OCI-LY3 (cell line): Measurements from ENCODE around the gene TRIO.
"Not testable (repeated sequence)": the region's sequence is repeated elsewhere in the genome, so short reads cannot be mapped to it uniquely, and the experiment has no call there.

ENCODE experiments used
- H2AFZ ChIP-seq: fragments of 200-600, 300-600 bp; shearing (Covaris generic); 2 replicates; pipeline ENCODE4 v1.6.0; 2014; ENCODE audit warnings: antibody characterized with exemption, low read depth, low read length
- H3K27ac ChIP-seq: fragments of 200-600, 300-600 bp; sonication (generic); 2 replicates; pipeline ENCODE4 v1.5.1; 2014; ENCODE audit warnings: mild to moderate bottlenecking, low read length, moderate library complexity, mixed read lengths
- H3K27me3 ChIP-seq: fragments of 200-600, 300-600 bp; sonication (generic); 2 replicates; pipeline ENCODE4 v1.6.1; 2014; ENCODE audit warnings: low read depth, low read length, mixed read lengths
- H3K36me3 ChIP-seq: fragments of 200-600, 300-600 bp; sonication (generic); replicated peaks from 2 replicates; pipeline ENCODE3; 2014; ENCODE audit warnings: low read depth, low read length, mixed read lengths
- H3K4me1 ChIP-seq: fragments of 300-600, 200-600 bp; sonication (generic); 2 replicates; pipeline ENCODE4 v1.6.1; 2014; ENCODE audit warnings: low read length, mixed read lengths
- H3K4me2 ChIP-seq: fragments of 200-600, 300-600 bp; sonication (generic); 2 replicates; pipeline ENCODE4 v1.6.1; 2014; ENCODE audit warnings: low read length, mixed read lengths
- H3K4me3 ChIP-seq: fragments of 300-600, 200-600 bp; sonication (generic); 2 replicates; pipeline ENCODE4 v1.5.1; 2014; ENCODE audit warnings: antibody characterized with exemption, mild to moderate bottlenecking, low read length, moderate library complexity
- H3K79me2 ChIP-seq: fragments of 300-600, 200-600 bp; shearing (Covaris generic); 2 replicates; pipeline ENCODE4 v1.6.1; 2014; ENCODE audit warnings: mild to moderate bottlenecking, low read length, mixed read lengths
- H3K9ac ChIP-seq: fragments of 300-600, 200-600 bp; shearing (Covaris generic); 2 replicates; pipeline ENCODE4 v1.6.0; 2014; ENCODE audit warnings: mild to moderate bottlenecking, low read length, moderate library complexity
- H3K9me3 ChIP-seq: fragments of 200-600, 300-600 bp; shearing (Covaris generic); 2 replicates; pipeline ENCODE4 v1.6.1; 2014; ENCODE audit warnings: low read length, mixed read lengths; ENCODE audit not compliant: insufficient read depth
- H4K20me1 ChIP-seq: fragments of 200-600, 300-600 bp; sonication (generic); 2 replicates; pipeline ENCODE4 v1.6.1; 2016; ENCODE audit warnings: low read length, mixed read lengths; ENCODE audit not compliant: insufficient read depth
- CTCF ChIP-seq: fragments of 200-600, 300-600 bp; sonication (generic); IDR thresholded peaks from 2 replicates; pipeline ENCODE4 v1.5.1; 2014; ENCODE audit warnings: antibody characterized with exemption, low read length, low read depth
- EZH2phosphoT487 ChIP-seq: fragments of 200-600 bp; shearing (Covaris generic); IDR thresholded peaks from 2 replicates; pipeline ENCODE4 v1.6.1; 2018; ENCODE audit warnings: antibody characterized with exemption, mixed run types, low read depth

Gene TRIO

GRCh38 chr5:14206028-14206725, 63.0 kb downstream of the TRIO start:
- TF ChIP-seq CTCF, result no peak
- no peak for TF ChIP-seq EZH2phosphoT487
- no peaks in the 10 kb centered on the region for H3K79me2 ChIP-seq
- H3K27me3 ChIP-seq, result no peaks in the 10 kb centered on the region
- no peak overlapping the region for H3K9ac ChIP-seq
- peaks cover 11% of the 10 kb centered on the region for H3K4me1 ChIP-seq
- H3K27ac ChIP-seq, result no peak overlapping the region
- no peak overlapping the region for H2AFZ ChIP-seq
- no peaks in the 10 kb centered on the region for H4K20me1 ChIP-seq
- no peak overlapping the region for H3K4me2 ChIP-seq
- H3K4me3 ChIP-seq, result no peak overlapping the region
- H3K9me3 ChIP-seq, result no peaks in the 10 kb centered on the region
- H3K36me3 ChIP-seq, result no peaks in the 10 kb centered on the region

GRCh38 chr5:14207428-14207827, 64.3 kb downstream of the TRIO start:
- not testable (repeated sequence) for H3K27ac ChIP-seq, H2AFZ ChIP-seq, H3K79me2 ChIP-seq, H3K4me2 ChIP-seq, H3K9ac ChIP-seq, H3K36me3 ChIP-seq, H4K20me1 ChIP-seq, H3K9me3 ChIP-seq, H3K4me3 ChIP-seq, H3K27me3 ChIP-seq
- H3K4me1 ChIP-seq, result peaks cover 14% of the 10 kb centered on the region

GRCh38 chr5:14208071-14209021, 65.2 kb downstream of the TRIO start:
- Histone ChIP-seq H3K4me1 (peaks cover 14% of the 10 kb centered on the region), H3K27me3 (no peaks in the 10 kb centered on the region), H3K4me3 (no peak overlapping the region), H3K79me2 (no peaks in the 10 kb centered on the region), H3K27ac (peak overlapping the region; percentile 48; the same call in 1 of the 2 replicates), H3K4me2 (peak overlapping the region; percentile 30; the same call in 1 of the 2 replicates), H3K9ac (no peak overlapping the region), H3K36me3 (no peaks in the 10 kb centered on the region), H2AFZ (0 out of 2 replicates have a peak overlapping the region, but pooled peaks have one; percentile 18), H4K20me1 (no peaks in the 10 kb centered on the region), H3K9me3 (no peaks in the 10 kb centered on the region)
- TF ChIP-seq CTCF (no peak), EZH2phosphoT487 (no peak)

DNA sequence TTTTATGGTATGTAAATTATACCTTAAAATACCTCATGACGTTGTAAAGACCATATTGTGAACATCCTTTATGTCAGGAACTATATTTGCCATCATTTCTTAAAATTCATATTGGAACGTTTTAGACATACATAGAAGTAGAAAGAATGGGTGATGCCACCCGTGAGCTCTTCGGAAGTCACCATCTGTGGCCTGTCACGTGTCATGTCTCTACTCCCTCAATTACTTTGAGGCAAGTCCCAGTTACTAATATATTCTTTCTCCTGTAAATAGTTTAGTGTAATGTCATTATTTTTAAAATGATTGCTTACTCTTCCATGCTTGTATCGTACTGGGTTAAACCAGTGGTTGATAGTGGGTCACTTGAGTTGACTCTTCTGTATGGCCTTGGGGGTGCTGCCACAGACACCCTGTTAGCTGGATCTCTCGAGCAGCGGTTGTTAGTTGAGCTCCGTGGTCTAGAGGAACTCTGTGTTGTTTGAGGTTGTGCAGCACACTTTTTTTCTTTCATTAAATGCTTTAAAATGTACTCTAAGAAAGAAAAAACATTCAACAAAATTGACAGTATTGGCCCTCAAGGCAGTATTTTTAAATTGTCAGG, 66.2 kb downstream of the TRIO start:
- H3K79me2 ChIP-seq, result no peaks in the 10 kb centered on the region
- no peaks in the 10 kb centered on the region for H3K27me3 ChIP-seq
- H2AFZ ChIP-seq, result no peak overlapping the region
- no peaks in the 10 kb centered on the region for H3K36me3 ChIP-seq
- no peaks in the 10 kb centered on the region for H3K9me3 ChIP-seq
- H3K4me3 ChIP-seq, result no peak overlapping the region
- no peak overlapping the region; the same call in 1 of the 2 replicates for H3K27ac ChIP-seq
- TF ChIP-seq EZH2phosphoT487, result no peak
- no peak for TF ChIP-seq CTCF
- H3K9ac ChIP-seq, result no peak overlapping the region
- peaks cover 14% of the 10 kb centered on the region for H3K4me1 ChIP-seq
- no peaks in the 10 kb centered on the region for H4K20me1 ChIP-seq
- H3K4me2 ChIP-seq, result 0 out of 2 replicates have a peak overlapping the region, but pooled peaks have one; percentile 27
